GM12878 (cell line): ENCODE results near the gene CEP68. TPM values are rescaled to one million over a fixed set of nuclear protein-coding genes. Genes with fewer than 3 reads are reported as not detected.
"Not testable (repeated sequence)": the region's sequence is repeated elsewhere in the genome, so short reads cannot be mapped to it uniquely, and the experiment has no call there.

Experiments used
- ATAC-seq: fragments of 200-7000 bp; cut with Tn5 transposase; 3 replicates; pipeline ENCODE4 v1.9.1; 2020; ENCODE audit warnings: mild to moderate bottlenecking, moderate library complexity
- BruUV-seq: library from RNA; stranded (reverse); fragments of 400-500 nt; replicated peaks from 2 replicates; lab custom pipeline; 2021; lab: Mats Ljungman, UMichigan
- CTCF ChIA-PET: fragments of 300-600 bp; sonication (Branson Sonifier 250); formaldehyde crosslinking; extraction: SDS; loops from one replicate; lab custom pipeline; 2021; ENCODE audit warnings: inconsistent platforms; lab: Yijun Ruan, JAX
- POLR2A ChIA-PET: fragments of 350-600 bp; formaldehyde crosslinking; extraction: SDS; loops from one replicate; lab custom pipeline; 2021; ENCODE audit warnings: inconsistent platforms; lab: Charles Lee
- RAD21 ChIA-PET: fragments of 300-600 bp; sonication (Branson Sonifier 250); formaldehyde crosslinking; loops from one replicate; lab custom pipeline; 2023; ENCODE audit warnings: antibody characterized with exemption; ENCODE audit not compliant: unreplicated experiment; lab: Charles Lee
- SMC1A ChIA-PET: fragments of 300-600 bp; sonication (Branson Sonifier 250); formaldehyde crosslinking; loops from one replicate; lab custom pipeline; 2023; ENCODE audit not compliant: unreplicated experiment, uncharacterized antibody; lab: Charles Lee
- DNase-seq: peaks from one replicate; pipeline ENCODE4 v3.0.0-alpha.2; 2011; ENCODE audit warnings: low read depth, low spot score
- FAIRE-seq: peaks from 3 replicates; lab custom pipeline; 2011; peaks lifted over from hg19 to GRCh38; lab: Jason Lieb, UNC
- H2AFZ ChIP-seq: 2 replicates; pipeline ENCODE4 v1.6.0; 2011; ENCODE audit warnings: low read depth, low read length, control low read depth; ENCODE audit not compliant: control insufficient read depth
- H3K27ac ChIP-seq: 2 replicates; pipeline ENCODE4 v1.5.1; 2011; ENCODE audit warnings: control low read depth; ENCODE audit not compliant: control insufficient read depth, insufficient read depth
- H3K27me3 ChIP-seq, 2 experiments: replicated peaks in 1 of 2; 2 replicates each; pipeline versions ENCODE4 v1.6.0 to v1.6.1; 2011; ENCODE audit warnings: low read length in 1 of 2; ENCODE audit not compliant: control insufficient read depth in 2 of 2, insufficient read depth in 2 of 2
- H3K36me3 ChIP-seq, 2 experiments: 2 replicates each; pipeline ENCODE4 v1.5.1; 2011; ENCODE audit warnings: low read length in 1 of 2; ENCODE audit not compliant: control insufficient read depth in 2 of 2, insufficient read depth in 2 of 2
- H3K4me1 ChIP-seq: 2 replicates; pipeline ENCODE4 v1.6.1; 2011; ENCODE audit warnings: mild to moderate bottlenecking, low read length, moderate library complexity, mixed read lengths; ENCODE audit not compliant: control insufficient read depth, insufficient read depth
- H3K4me2 ChIP-seq: 2 replicates; pipeline ENCODE4 v1.6.0; 2011; ENCODE audit warnings: control low read depth; ENCODE audit not compliant: control insufficient read depth, insufficient read depth
- H3K4me3 ChIP-seq: fragments of 200-600 bp; sonication (generic); 2 replicates; pipeline ENCODE4 v1.5.1; 2016
- H3K79me2 ChIP-seq: 2 replicates; pipeline ENCODE4 v1.6.0; 2011; ENCODE audit warnings: low read length; ENCODE audit not compliant: control insufficient read depth, insufficient read depth
- H3K9ac ChIP-seq: 2 replicates; pipeline ENCODE4 v1.8.0; 2011; ENCODE audit warnings: low read length, control low read depth, mixed read lengths; ENCODE audit not compliant: control insufficient read depth, insufficient read depth
- H3K9me3 ChIP-seq: replicated peaks from 3 replicates; pipeline ENCODE4 v1.5.1; 2011; ENCODE audit warnings: mild to moderate bottlenecking, low read length; ENCODE audit not compliant: control insufficient read depth, insufficient read depth
- H4K20me1 ChIP-seq: 2 replicates; pipeline ENCODE4 v1.6.0; 2011; ENCODE audit not compliant: control insufficient read depth, insufficient read depth
- ASH2L ChIP-seq: fragments of 300-600, 200-600 bp; sonication (generic); IDR thresholded peaks from 2 replicates; pipeline ENCODE4 v1.6.1; 2017; ENCODE audit warnings: low read depth, mild to moderate bottlenecking, borderline replicate concordance
- ATF7 ChIP-seq: fragments of 450-650 bp; IDR thresholded peaks from 2 replicates; pipeline ENCODE4 v1.6.1; 2016; ENCODE audit warnings: low read depth, mild to moderate bottlenecking
- BHLHE40 ChIP-seq, 2 experiments: fragments of 450-650 bp in 1 of 2; IDR thresholded peaks; 2 replicates each; pipeline ENCODE4 v1.6.1; 2011 to 2017; ENCODE audit warnings: low read depth in 2 of 2, borderline replicate concordance in 1 of 2, improper control_type of control experiment in 1 of 2, low read length in 1 of 2, mild to moderate bottlenecking in 1 of 2
- MTA2 ChIP-seq: fragments of 450-650 bp; IDR thresholded peaks from 2 replicates; pipeline ENCODE4 v1.6.1; 2016; ENCODE audit warnings: low read depth, mild to moderate bottlenecking, moderate library complexity
- NBN ChIP-seq: fragments of 450-650 bp; IDR thresholded peaks from 2 replicates; pipeline ENCODE4 v1.6.1; 2016
- NFIC ChIP-seq: IDR thresholded peaks from 2 replicates; pipeline ENCODE4 v1.6.1; 2012; ENCODE audit warnings: low read depth, mild to moderate bottlenecking, inconsistent platforms, low read length, moderate library complexity
- PML ChIP-seq: IDR thresholded peaks from 2 replicates; pipeline ENCODE4 v1.6.1; 2012; ENCODE audit warnings: low read length, inconsistent platforms
- POLR2A ChIP-seq: IDR thresholded peaks from 2 replicates; pipeline ENCODE4 v1.6.1; 2011; ENCODE audit warnings: low read depth, mild to moderate bottlenecking, low read length
- YY1 ChIP-seq: IDR thresholded peaks from 2 replicates; pipeline ENCODE4 v1.6.1; 2011; ENCODE audit warnings: low read depth, mild to moderate bottlenecking, low read length
- ZNF207 ChIP-seq: fragments of 450-650 bp; IDR thresholded peaks from 2 replicates; pipeline ENCODE4 v1.6.1; 2014; ENCODE audit warnings: antibody characterized with exemption, mild to moderate bottlenecking, borderline replicate concordance
- WGBS: methylation state at CpG from one replicate; pipeline ENCODE4 v1.1.6; 2016; ENCODE audit warnings: low lambda C conversion rate; ENCODE audit not compliant: insufficient replicate concordance, insufficient coverage; ENCODE audit errors: missing lambda C conversion rate; 5-methylcytosine and 5-hydroxymethylcytosine counted together
- in situ Hi-C: fragments of 300-500 bp; cut with MboI; formaldehyde crosslinking; loops from 9 replicates; pipeline ENCODE4 v1.14.3; 2018; ENCODE audit warnings: mixed read lengths
- intact Hi-C: fragments of 100-400 bp; cut with micrococcal nuclease; formaldehyde crosslinking; loops from one replicate; pipeline ENCODE4 v1.14.2; 2022; ENCODE audit not compliant: unreplicated experiment
- polyA plus RNA-seq, 11 experiments: library from polyadenylated mRNA; depleted of rRNA in 4 of 11; unstranded in 6 of 11; stranded (reverse) in 5 of 11; fragments of >200 nt; fragmentation: Nextera tagmentation in 4 of 11; fragmentation: Illumina TruSeq in 1 of 11; extraction: Ambion mirVana in 4 of 11; extraction: Trizol in 1 of 11; gene quantifications; 1 replicate in 1 of 11; 2 replicates in 10 of 11; pipeline versions ENCODE4 v1.2.1 to v1.2.3, GENCODE V29; 2011 to 2016; ENCODE audit warnings: inconsistent platforms in 2 of 11, missing spikeins in 2 of 11, low read depth in 1 of 11
- total RNA-seq, 4 experiments: library from RNA; depleted of rRNA in 3 of 4; stranded (reverse); fragments of >200 nt in 3 of 4; fragmentation: Illumina TruSeq in 1 of 4; extraction: Trizol in 1 of 4; gene quantifications; 2 replicates each; pipeline versions ENCODE4 v1.2.1 to v1.2.3, GENCODE V29; 2013 to 2021

The CEP68 gene
- total and polyA plus RNA-seq, 10 of the 15 experiments (the other 5 are each of a cell fraction or from before 2014, with no cell fraction given): 1.1 to 11.1 (median 7.4) TPM

GRCh38 chr2:65019010-65019409, 37.2 kb upstream of the CEP68 start:
- Histone ChIP-seq H3K4me3 (no peak overlapping the region), H3K4me1 (peaks cover 19% of the 10 kb centered on the region), H3K9me3 (no peaks in the 10 kb centered on the region), H3K27me3 (no peaks in the 10 kb centered on the region), H3K9ac (no peak overlapping the region), H3K79me2 (no peaks in the 10 kb centered on the region), H3K36me3 (peaks cover 30 to 43% of the 10 kb centered on the region in 2 experiments), H3K4me2 (no peak overlapping the region), H4K20me1 (no peaks in the 10 kb centered on the region), H3K27ac (no peak overlapping the region), H2AFZ (no peak overlapping the region)
- BruUV-seq: no TSS peak
- CTCF ChIA-PET: interaction anchor here (1.0 to 3.4 kb wide), 4 partner anchors 9 to 103 kb away, joined by 3 to 24 read pairs (median 13); no protein-coding TSS in a partner anchor
- ATAC-seq: no peak
- SMC1A ChIA-PET: interaction anchor here (1.7 to 2.5 kb wide), 2 partner anchors 10 to 12 kb away, joined by 5 to 13 read pairs; no protein-coding TSS in a partner anchor
- no peak for DNase-seq
- RAD21 ChIA-PET: no interaction called here
- TF ChIP-seq PML (no peak), NBN (no peak), YY1 (no peak), NFIC (no peak), ASH2L (no peak), ATF7 (no peak), BHLHE40 (IDR thresholded peaks at IDR 0.05; ENCODE audit: borderline replicate concordance in 1 of 2, low read depth in 2 of 2, low read length in 1 of 2) (no peak), ZNF207 (no peak)
- intact Hi-C loops: no loop called here
- 94% methylated on average over 1 of the region's 1 CpG for WGBS
- in situ Hi-C loops: no loop called here
- FAIRE-seq: no peak
- POLR2A ChIA-PET: no interaction called here

DNA sequence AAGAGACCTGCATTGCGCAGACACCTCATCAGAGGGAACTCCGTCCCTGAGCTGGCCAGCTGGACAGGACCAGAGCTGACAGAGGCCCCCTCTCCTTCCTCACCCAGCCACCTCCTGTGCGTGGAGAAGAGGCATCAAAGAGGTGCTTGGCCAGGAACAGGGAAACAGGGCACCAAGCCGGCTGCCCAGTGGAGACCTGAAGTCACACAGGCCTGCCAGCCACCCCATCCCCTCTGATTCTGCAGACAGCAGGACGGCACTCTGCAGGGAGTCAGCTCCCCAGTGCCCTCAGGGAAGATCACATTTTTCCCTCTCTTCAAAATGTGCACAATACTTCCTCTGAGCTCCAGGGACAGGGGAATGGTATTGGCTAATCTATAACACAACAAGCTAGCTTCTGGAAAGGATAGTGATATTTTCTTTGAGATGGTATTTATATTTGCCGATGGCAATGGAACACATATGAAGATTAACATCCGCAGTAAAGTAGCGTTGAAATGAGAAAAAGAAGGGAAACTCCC, 36.5 kb upstream of the CEP68 start:
- 99% methylated on average over 8 of the region's 8 CpGs for WGBS
- POLR2A ChIA-PET: no interaction called here

DNA sequence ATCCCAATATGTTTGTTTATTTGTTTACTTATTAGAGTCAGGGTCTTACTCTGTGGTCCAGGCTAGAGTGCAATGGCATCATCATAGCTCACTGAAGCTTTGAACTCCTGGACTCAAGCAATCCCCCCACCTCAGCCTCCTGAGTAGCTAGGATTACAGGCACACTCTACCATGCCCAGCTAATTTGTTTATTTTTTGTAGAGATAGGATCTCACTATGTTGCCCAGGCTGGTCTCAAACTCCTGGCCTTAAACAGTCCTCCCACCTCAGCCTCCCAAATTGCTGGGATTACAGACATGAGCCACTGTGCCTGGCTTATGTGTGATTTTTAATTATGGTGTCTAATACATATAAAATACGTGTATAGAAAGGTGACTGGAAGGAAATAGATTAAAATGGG, 36.0 kb upstream of the CEP68 start:
- H3K36me3 ChIP-seq: peaks cover 30 to 39% of the 10 kb centered on the region in 2 experiments
- POLR2A ChIA-PET, BruUV-seq, intact Hi-C loops, H2AFZ ChIP-seq, DNase-seq, H4K20me1 ChIP-seq, ATAC-seq, H3K4me2 ChIP-seq, FAIRE-seq, H3K79me2 ChIP-seq, H3K9me3 ChIP-seq, CTCF ChIA-PET, H3K27me3 ChIP-seq, H3K4me3 ChIP-seq, H3K9ac ChIP-seq, in situ Hi-C loops, H3K27ac ChIP-seq: not testable (repeated sequence)
- H3K4me1 ChIP-seq: peaks cover 13% of the 10 kb centered on the region
- SMC1A ChIA-PET: interaction anchor here (0.8 kb wide), 1 partner anchor 103 kb away, joined by 3 read pairs; no protein-coding TSS in a partner anchor
- RAD21 ChIA-PET: interaction anchor here (0.6 to 1.2 kb wide), 2 partner anchors 11 to 13 kb away, joined by 3 read pairs; no protein-coding TSS in a partner anchor
- WGBS: 91% methylated on average over 1 of the region's 1 CpG

More for the DNA sequence above, 36.5 kb upstream of the CEP68 start:
- H3K9me3 ChIP-seq: no peaks in the 10 kb centered on the region
- ATAC-seq: no peak
- no peak for FAIRE-seq
- no peaks in the 10 kb centered on the region for H3K27me3 ChIP-seq
- H3K9ac ChIP-seq: no peak overlapping the region
- H4K20me1 ChIP-seq: no peaks in the 10 kb centered on the region
- no peak overlapping the region for H3K27ac ChIP-seq
- no peaks in the 10 kb centered on the region for H3K79me2 ChIP-seq
- H3K4me2 ChIP-seq: no peak overlapping the region
- intact Hi-C loops: no loop called here
- H3K4me3 ChIP-seq: no peak overlapping the region
- H3K4me1 ChIP-seq: peaks cover 13% of the 10 kb centered on the region
- TF ChIP-seq MTA2 (no peak), POLR2A (0 out of 2 replicates have a peak, but pooled peaks have one; percentile 31)
- ChIA-PET RAD21 (interaction anchor here (0.6 to 1.2 kb wide), 2 partner anchors 11 to 14 kb away, joined by 3 read pairs; no protein-coding TSS in a partner anchor), CTCF (no interaction called here), SMC1A (interaction anchor here (0.8 kb wide), 1 partner anchor 103 kb away, joined by 3 read pairs; no protein-coding TSS in a partner anchor)
- H3K36me3 ChIP-seq: peaks cover 30 to 42% of the 10 kb centered on the region in 2 experiments
- in situ Hi-C loops: no loop called here
- DNase-seq: no peak
- H2AFZ ChIP-seq: no peak overlapping the region
- no TSS peak for BruUV-seq
